HAP-1 (cell line): ENCODE measurements around the gene LRRC4B.

Experiments
- DNase-seq, 2 experiments: peaks; one replicate each; pipeline ENCODE4 v3.0.0-alpha.2; 2016 to 2020; ENCODE audit warnings: low spot score in 2 of 2
- H3K27me3 ChIP-seq: fragments of 250-450 bp; sonication (Bioruptor Pico); 2 replicates; pipeline ENCODE4 v1.5.1; 2020; ENCODE audit warnings: low read depth, mild to moderate bottlenecking, moderate library complexity
- H3K36me3 ChIP-seq: fragments of 250-450 bp; sonication (Bioruptor Pico); replicated peaks from 2 replicates; pipeline ENCODE4 v1.5.1; 2020; ENCODE audit warnings: mild to moderate bottlenecking
- H3K4me1 ChIP-seq: fragments of 250-450 bp; sonication (Bioruptor Pico); 2 replicates; pipeline ENCODE4 v1.5.1; 2020; ENCODE audit warnings: mild to moderate bottlenecking
- H3K4me3 ChIP-seq: fragments of 250-450 bp; sonication (Bioruptor Pico); 2 replicates; pipeline ENCODE4 v1.5.1; 2020; ENCODE audit warnings: mild to moderate bottlenecking, moderate library complexity
- H3K9me3 ChIP-seq: fragments of 250-450 bp; sonication (Bioruptor Pico); 2 replicates; pipeline ENCODE4 v1.5.1; 2020; ENCODE audit warnings: mild to moderate bottlenecking, moderate library complexity
- in situ Hi-C: fragments of 300-500 bp; cut with MboI; formaldehyde crosslinking; loops from 3 replicates; pipeline ENCODE4 v1.14.3; 2020; ENCODE audit warnings: low sequenced_read_pairs, inconsistent platforms, mixed read lengths

LRRC4B gene

GRCh38 chr19:50514346-50515167 lies 53.7 kb downstream of the LRRC4B start:
- Histone ChIP-seq H3K4me3 (no peak overlapping the region), H3K9me3 (no peaks in the 10 kb centered on the region), H3K4me1 (no peaks in the 10 kb centered on the region), H3K36me3 (no peaks in the 10 kb centered on the region), H3K27me3 (no peaks in the 10 kb centered on the region)
- no peak for DNase-seq
- in situ Hi-C loops: no loop called here

GRCh38 chr19:50513746-50514345 lies 54.4 kb downstream of the LRRC4B start, which contains the start of gene ASPDH:
Gene ASPDH (minus strand): TSS chr19:50513913. CDS start chr19:50513823, 90 bp downstream.
- H3K27me3 ChIP-seq: no peaks in the 10 kb centered on the region
- no peak for DNase-seq
- no peak within 1 kb of the TSS for H3K4me3 ChIP-seq
- H3K4me1 ChIP-seq: no peaks in the 10 kb centered on the region
- in situ Hi-C loops: no loop called here
- no peaks in the 10 kb centered on the region for H3K36me3 ChIP-seq
- no peaks in the 10 kb centered on the region for H3K9me3 ChIP-seq

GRCh38 chr19:50512999-50513745 lies 55.1 kb downstream of the LRRC4B start:
- no peak for DNase-seq
- Histone ChIP-seq H3K4me1 (no peaks in the 10 kb centered on the region), H3K9me3 (no peaks in the 10 kb centered on the region), H3K27me3 (no peaks in the 10 kb centered on the region), H3K36me3 (no peaks in the 10 kb centered on the region), H3K4me3 (no peak overlapping the region)
- in situ Hi-C loops: no loop called here

- Histone ChIP-seq H3K36me3 (no peaks in the 10 kb centered on the region), H3K9me3 (no peaks in the 10 kb centered on the region), H3K4me1 (no peaks in the 10 kb centered on the region), H3K27me3 (no peaks in the 10 kb centered on the region), H3K4me3 (no peak overlapping the region)
- no peak for DNase-seq
- in situ Hi-C loops: no loop called here
Observed at GRCh38 chr19:50512112-50512998, 55.9 kb downstream of the LRRC4B start.

- Histone ChIP-seq H3K4me3 (peak within 1 kb of the TSS; percentile 57), H3K36me3 (no peaks in the 10 kb centered on the region), H3K9me3 (no peaks in the 10 kb centered on the region), H3K27me3 (no peaks in the 10 kb centered on the region), H3K4me1 (no peaks in the 10 kb centered on the region)
- DNase-seq: peak; percentile 97
- in situ Hi-C loops: no loop called here
Observed at GRCh38 chr19:50511069-50511822, 57.0 kb downstream of the LRRC4B start, which contains the start of gene JOSD2. Gene JOSD2 (minus strand): TSS chr19:50511191. CDS start chr19:50510431, 760 bp downstream.

- peak overlapping the region; percentile 57 for H3K4me3 ChIP-seq
- in situ Hi-C loops: no loop called here
- DNase-seq: peak in 1 of 2 experiments; percentile 12
- H3K9me3 ChIP-seq: no peaks in the 10 kb centered on the region
- no peaks in the 10 kb centered on the region for H3K36me3 ChIP-seq
- no peaks in the 10 kb centered on the region for H3K27me3 ChIP-seq
- no peaks in the 10 kb centered on the region for H3K4me1 ChIP-seq
Observed at GRCh38 chr19:50510700-50511068, 57.6 kb downstream of the LRRC4B start.

- Histone ChIP-seq H3K4me1 (no peaks in the 10 kb centered on the region), H3K27me3 (no peaks in the 10 kb centered on the region), H3K9me3 (no peaks in the 10 kb centered on the region), H3K36me3 (no peaks in the 10 kb centered on the region), H3K4me3 (peak overlapping the region; percentile 57)
- in situ Hi-C loops: no loop called here
- DNase-seq: no peak
Observed at GRCh38 chr19:50510121-50510670, 58.0 kb downstream of the LRRC4B start.

GRCh38 chr19:50509366-50509765 lies 58.9 kb downstream of the LRRC4B start:
- no peak for DNase-seq
- Histone ChIP-seq H3K4me1 (no peaks in the 10 kb centered on the region), H3K4me3 (no peak overlapping the region), H3K9me3 (no peaks in the 10 kb centered on the region), H3K36me3 (no peaks in the 10 kb centered on the region), H3K27me3 (no peaks in the 10 kb centered on the region)
- in situ Hi-C loops: no loop called here

GRCh38 chr19:50508843-50509190 lies 59.4 kb downstream of the LRRC4B start:
- DNase-seq: no peak
- no peak overlapping the region for H3K4me3 ChIP-seq
- H3K9me3 ChIP-seq: no peaks in the 10 kb centered on the region
- H3K27me3 ChIP-seq: no peaks in the 10 kb centered on the region
- no peaks in the 10 kb centered on the region for H3K36me3 ChIP-seq
- in situ Hi-C loops: no loop called here
- no peaks in the 10 kb centered on the region for H3K4me1 ChIP-seq

GRCh38 chr19:50507376-50507775 lies 60.9 kb downstream of the LRRC4B start:
- Histone ChIP-seq H3K4me1 (no peaks in the 10 kb centered on the region), H3K27me3 (no peaks in the 10 kb centered on the region), H3K36me3 (no peaks in the 10 kb centered on the region), H3K9me3 (no peaks in the 10 kb centered on the region), H3K4me3 (no peak overlapping the region)
- in situ Hi-C loops: no loop called here
- no peak for DNase-seq

- Histone ChIP-seq H3K4me3 (no peak overlapping the region), H3K36me3 (no peaks in the 10 kb centered on the region), H3K27me3 (no peaks in the 10 kb centered on the region), H3K9me3 (no peaks in the 10 kb centered on the region), H3K4me1 (no peaks in the 10 kb centered on the region)
- no peak for DNase-seq
- in situ Hi-C loops: no loop called here
Observed at GRCh38 chr19:50506700-50507099, 61.5 kb downstream of the LRRC4B start.

GRCh38 chr19:50505856-50506611 lies 62.2 kb downstream of the LRRC4B start:
- no peaks in the 10 kb centered on the region for H3K27me3 ChIP-seq
- no peaks in the 10 kb centered on the region for H3K4me1 ChIP-seq
- H3K36me3 ChIP-seq: no peaks in the 10 kb centered on the region
- H3K4me3 ChIP-seq: no peak overlapping the region
- no peaks in the 10 kb centered on the region for H3K9me3 ChIP-seq
- in situ Hi-C loops: no loop called here
- DNase-seq: no peak
